Measurements from ENCODE around the gene MPP3.

The MPP3 gene, protein sequence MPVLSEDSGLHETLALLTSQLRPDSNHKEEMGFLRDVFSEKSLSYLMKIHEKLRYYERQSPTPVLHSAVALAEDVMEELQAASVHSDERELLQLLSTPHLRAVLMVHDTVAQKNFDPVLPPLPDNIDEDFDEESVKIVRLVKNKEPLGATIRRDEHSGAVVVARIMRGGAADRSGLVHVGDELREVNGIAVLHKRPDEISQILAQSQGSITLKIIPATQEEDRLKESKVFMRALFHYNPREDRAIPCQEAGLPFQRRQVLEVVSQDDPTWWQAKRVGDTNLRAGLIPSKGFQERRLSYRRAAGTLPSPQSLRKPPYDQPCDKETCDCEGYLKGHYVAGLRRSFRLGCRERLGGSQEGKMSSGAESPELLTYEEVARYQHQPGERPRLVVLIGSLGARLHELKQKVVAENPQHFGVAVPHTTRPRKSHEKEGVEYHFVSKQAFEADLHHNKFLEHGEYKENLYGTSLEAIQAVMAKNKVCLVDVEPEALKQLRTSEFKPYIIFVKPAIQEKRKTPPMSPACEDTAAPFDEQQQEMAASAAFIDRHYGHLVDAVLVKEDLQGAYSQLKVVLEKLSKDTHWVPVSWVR

DNA sequence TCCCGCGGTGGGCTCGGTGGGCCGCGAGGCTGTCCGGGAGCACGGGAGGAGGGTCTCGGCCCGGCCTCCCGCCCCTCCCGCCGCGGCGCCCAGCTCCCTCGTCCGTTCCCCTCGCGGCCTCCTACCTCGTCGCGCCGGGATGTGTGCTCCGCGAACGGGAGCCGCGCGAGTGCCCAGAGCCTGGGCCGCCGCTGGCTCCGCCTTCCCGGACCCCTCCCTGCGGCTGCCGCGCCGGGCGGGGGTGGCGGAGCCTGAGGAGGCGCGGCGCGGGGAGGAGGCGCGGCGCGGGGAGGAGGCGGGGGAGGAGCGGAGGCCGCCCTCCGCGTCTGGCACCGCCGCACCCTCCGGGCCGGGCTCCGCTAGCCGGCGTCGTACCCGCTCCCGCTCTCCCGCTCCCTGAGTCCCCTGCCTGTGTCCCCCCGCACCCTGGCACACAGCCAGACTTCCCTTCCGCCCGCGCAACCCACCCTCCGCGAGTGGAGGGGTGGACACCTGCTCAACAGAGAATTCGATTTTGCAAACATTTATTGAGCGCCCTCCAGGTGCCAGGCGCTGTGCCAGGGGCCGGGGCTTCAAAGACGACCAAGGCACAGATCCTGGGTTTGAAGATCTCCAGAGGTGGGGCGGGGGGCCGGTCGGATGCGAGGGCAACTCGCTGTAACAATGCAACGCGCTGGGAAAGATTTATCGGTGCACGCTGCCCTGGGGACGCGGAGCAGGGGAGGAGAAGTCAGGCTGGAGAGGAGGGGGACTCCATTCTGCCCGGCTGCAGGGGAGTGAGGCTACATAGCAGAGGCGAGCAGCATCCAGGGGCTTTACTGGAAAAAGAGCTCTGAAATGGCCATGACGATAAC is at the start of gene MPP3:
TSS of gene MPP3 (minus strand) at position 171 of the 854 bp plus-strand sequence. CDS start 1,240 bp downstream, outside the sequence.
- TF ChIP-seq, protein P1, sequence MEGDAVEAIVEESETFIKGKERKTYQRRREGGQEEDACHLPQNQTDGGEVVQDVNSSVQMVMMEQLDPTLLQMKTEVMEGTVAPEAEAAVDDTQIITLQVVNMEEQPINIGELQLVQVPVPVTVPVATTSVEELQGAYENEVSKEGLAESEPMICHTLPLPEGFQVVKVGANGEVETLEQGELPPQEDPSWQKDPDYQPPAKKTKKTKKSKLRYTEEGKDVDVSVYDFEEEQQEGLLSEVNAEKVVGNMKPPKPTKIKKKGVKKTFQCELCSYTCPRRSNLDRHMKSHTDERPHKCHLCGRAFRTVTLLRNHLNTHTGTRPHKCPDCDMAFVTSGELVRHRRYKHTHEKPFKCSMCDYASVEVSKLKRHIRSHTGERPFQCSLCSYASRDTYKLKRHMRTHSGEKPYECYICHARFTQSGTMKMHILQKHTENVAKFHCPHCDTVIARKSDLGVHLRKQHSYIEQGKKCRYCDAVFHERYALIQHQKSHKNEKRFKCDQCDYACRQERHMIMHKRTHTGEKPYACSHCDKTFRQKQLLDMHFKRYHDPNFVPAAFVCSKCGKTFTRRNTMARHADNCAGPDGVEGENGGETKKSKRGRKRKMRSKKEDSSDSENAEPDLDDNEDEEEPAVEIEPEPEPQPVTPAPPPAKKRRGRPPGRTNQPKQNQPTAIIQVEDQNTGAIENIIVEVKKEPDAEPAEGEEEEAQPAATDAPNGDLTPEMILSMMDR (conservative IDR thresholded peaks at IDR 0.05), result no peak
- H3K27ac ChIP-seq, result peak within 1 kb of the TSS; percentile 82

DNA sequence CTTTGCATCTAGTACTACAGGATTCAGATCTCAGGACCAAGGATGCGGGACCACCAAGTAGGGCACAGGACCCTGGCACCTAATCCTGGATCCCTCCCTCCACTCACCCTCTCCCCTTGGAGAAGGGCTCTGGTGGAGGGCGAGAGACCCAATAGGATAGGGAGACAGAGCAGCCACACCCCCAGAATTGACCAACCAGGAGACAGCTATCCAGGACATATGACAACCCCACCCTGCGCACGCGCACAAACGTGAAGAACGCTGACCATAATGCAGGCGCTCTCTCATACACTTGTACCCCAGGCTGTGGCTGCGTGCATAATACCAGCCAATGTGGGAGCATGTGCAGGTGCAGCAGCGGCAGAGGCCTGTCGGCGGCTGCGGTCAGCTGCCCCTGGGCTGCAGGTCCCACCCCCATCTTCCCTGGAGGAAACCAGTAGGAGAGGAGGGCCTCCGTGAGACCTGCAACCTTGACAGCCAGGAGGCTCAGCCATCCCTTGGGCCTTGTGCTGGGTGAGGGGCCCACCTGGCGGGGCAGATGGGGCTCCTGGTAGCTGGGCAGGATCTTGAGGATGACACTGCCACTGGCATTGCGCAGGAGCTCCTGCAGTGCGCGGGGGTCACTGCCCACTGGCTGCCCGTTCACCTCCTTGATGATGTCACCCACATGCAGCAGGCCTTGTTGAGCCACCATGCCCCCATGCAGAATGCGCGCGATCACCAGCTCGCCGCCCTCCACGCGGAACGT is 49.0 kb upstream of the MPP3 start:
- no peak overlapping the region for H3K27ac ChIP-seq
- TF ChIP-seq, protein P1 (conservative IDR thresholded peaks at IDR 0.05), result no peak

DNA sequence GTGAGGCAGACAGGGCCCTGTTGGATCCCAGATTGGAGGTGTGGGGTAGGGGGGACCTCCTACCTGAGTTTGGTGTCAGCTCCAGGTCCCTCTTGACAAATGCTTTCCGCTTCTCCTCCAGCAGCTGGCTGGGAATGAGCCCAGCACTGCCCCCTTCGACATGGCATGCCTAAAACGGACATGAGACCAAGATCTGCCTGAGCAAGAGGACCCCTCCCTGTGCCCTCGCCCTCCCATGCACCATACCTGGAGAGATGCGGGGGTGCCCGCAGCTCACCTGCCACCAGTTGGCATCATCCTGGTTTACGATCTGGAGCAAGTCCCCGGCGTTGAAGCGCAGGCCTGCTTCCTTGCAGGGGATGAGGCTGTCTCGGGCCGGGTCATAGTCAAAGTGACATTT is 48.2 kb upstream of the MPP3 start:
- no peak overlapping the region for H3K27ac ChIP-seq
- TF ChIP-seq, protein P1 (conservative IDR thresholded peaks at IDR 0.05), result no peak

DNA sequence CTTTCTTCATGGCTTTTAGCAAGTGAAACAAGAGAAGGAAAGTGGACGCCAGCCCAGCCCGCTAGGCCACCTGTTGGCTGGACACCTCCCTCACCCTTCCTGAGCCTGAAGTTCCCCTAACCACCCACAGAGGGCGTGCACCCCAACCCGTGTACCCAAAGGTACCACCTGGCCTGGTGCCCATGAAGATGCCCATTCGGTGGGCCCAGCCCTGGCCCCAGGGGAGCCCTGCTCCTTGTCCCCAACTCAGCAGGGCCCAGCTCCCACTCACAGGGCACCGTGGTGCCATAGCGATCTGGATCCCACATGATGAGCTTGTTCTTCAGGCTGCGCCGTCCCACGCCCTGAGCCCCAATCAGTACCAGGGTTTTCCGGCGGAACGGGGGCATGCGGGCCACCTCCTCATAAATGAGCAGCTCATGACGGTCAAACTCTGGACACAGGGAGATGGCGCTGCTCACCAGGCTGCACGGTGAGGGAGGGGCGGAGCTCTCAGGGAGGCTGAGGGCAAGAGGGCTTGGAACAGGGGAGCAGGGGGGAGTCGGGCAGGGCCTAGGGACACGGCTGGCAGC is 47.6 kb upstream of the MPP3 start:
- TF ChIP-seq, protein P1 (conservative IDR thresholded peaks at IDR 0.05), result peak; percentile 77
- no peak overlapping the region for H3K27ac ChIP-seq

DNA sequence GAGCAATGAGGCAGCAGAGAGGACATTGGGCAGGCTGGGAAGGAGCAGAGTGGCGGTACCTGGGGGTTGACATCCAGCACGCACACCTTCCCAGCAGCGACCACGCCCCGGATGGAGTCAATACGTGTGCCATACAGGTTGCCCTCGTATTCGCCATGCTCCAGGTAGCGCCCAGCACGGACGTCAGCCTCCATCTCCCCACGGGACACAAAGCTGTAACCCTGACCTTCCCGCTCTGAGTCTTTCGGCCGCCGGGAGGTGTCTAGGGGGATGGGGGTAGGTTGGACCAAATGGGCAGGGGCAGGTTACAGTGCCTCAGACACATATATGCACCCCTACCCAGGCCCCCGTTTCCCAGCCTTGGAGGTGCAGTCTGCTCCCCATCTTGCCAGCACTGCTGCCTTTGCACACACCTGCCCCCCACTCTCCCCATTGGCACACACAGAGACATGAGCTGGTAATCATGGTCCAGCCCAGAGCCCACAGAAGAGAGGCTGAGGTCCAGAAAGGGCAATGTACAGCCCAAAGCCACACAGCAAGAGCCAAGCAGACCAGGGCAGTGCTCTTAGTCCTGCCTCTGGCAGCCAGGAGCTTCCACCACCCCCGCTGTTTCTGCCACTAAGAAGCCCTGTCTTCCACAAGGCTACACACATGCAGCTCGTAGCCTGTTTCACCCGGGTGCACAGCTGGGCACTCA is 46.9 kb upstream of the MPP3 start:
- TF ChIP-seq, protein P1 (conservative IDR thresholded peaks at IDR 0.05), result no peak
- no peak overlapping the region for H3K27ac ChIP-seq

DNA sequence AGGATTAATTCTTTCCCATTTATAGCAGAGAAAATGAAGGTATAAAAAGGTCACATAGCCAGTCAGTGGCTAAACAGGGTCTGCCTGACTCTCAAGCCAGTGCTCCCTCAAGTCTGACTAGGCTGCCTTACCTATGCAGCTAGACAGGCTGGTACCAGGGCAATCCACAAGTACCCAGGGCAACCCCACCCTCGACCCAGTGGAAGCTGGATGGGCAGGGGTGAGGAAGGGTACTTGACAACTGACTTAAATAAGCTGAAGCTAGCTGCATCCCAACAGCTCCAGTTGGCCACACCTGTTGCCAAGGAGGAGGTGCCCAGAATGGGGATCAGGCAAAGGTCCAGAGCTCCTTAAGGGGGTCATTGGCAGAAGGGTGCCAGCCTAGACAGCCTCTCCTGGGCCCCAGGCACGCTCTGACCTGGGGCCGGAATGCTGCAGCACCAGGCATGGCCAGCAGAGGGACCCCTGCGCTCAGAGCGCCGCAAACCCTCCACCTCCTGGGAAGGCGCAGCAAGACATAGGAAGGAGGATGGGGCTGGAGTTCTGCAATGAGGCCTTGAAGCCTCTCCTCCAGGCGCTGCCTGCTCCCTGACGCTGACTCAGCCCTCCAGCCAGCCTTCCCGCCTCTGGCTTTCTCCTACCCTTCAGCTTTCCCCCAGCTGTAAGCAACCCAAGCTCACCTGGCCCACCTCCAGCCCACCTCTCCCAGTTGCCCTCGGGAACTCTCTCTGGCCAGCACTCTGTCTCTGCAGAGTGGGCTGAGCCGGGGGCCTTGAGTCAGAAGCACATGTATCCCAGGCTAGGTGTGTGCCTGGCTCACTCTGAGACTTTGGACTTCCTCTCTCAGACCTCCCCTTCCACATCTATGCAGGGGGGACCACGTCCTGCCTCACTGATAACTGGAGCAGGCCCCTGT is 45.6 kb upstream of the MPP3 start:
- H3K27ac ChIP-seq, result no peak overlapping the region
- TF ChIP-seq, protein P1 (conservative IDR thresholded peaks at IDR 0.05), result peak; percentile 99
